AG09309 (cell line): ENCODE data around the gene GPR32.

Experiments
- DNase-seq: peaks from one replicate; pipeline ENCODE4 v3.0.0-alpha.2; 2010; ENCODE audit warnings: low read depth
- H3K4me3 ChIP-seq: 2 replicates; pipeline ENCODE4 v1.5.1; 2011; ENCODE audit warnings: mild to moderate bottlenecking, low read depth, low read length, moderate library complexity; ENCODE audit not compliant: control insufficient read depth
- TF ChIP-seq, protein P1 (sequence below): IDR thresholded peaks from 2 replicates; pipeline ENCODE4 v1.5.1; 2011; ENCODE audit warnings: mild to moderate bottlenecking, low read depth, low read length, inconsistent platforms; ENCODE audit not compliant: insufficient read depth, control insufficient read depth; ENCODE audit errors: missing control alignments

GPR32 gene

DNA sequence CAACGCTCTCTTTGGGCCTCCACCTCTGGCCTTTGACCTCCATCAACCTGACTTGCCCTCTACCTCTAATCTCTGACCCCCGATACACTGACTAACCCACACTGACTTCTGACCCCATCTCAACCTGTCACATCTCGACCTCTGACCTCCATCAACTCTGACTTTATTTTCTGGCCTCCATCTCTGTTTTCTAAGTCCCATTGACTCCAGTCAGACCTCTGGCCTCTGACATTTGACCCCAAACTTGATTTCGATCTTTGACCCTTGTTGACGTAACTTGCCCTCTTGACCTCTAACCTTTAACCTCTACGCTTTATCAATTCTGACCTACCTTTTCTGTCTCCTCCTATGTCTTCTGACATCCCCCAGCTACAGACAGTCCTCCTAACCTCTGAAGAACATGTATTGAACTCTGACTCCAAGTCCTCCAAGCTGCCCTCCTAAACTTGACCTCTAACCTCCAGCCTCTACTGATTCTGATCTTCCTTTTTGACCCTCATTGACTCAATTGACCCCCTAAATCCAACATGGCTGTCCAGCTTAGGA is 20.7 kb downstream of the GPR32 start:
- no peak for DNase-seq
- no peak overlapping the region for H3K4me3 ChIP-seq
- TF ChIP-seq, protein P1, sequence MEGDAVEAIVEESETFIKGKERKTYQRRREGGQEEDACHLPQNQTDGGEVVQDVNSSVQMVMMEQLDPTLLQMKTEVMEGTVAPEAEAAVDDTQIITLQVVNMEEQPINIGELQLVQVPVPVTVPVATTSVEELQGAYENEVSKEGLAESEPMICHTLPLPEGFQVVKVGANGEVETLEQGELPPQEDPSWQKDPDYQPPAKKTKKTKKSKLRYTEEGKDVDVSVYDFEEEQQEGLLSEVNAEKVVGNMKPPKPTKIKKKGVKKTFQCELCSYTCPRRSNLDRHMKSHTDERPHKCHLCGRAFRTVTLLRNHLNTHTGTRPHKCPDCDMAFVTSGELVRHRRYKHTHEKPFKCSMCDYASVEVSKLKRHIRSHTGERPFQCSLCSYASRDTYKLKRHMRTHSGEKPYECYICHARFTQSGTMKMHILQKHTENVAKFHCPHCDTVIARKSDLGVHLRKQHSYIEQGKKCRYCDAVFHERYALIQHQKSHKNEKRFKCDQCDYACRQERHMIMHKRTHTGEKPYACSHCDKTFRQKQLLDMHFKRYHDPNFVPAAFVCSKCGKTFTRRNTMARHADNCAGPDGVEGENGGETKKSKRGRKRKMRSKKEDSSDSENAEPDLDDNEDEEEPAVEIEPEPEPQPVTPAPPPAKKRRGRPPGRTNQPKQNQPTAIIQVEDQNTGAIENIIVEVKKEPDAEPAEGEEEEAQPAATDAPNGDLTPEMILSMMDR: no peak

GRCh38 chr19:50791594-50792271 is 21.5 kb downstream of the GPR32 start:
- no peak for DNase-seq
- H3K4me3 ChIP-seq: no peak overlapping the region
- TF ChIP-seq, protein P1: no peak

DNA sequence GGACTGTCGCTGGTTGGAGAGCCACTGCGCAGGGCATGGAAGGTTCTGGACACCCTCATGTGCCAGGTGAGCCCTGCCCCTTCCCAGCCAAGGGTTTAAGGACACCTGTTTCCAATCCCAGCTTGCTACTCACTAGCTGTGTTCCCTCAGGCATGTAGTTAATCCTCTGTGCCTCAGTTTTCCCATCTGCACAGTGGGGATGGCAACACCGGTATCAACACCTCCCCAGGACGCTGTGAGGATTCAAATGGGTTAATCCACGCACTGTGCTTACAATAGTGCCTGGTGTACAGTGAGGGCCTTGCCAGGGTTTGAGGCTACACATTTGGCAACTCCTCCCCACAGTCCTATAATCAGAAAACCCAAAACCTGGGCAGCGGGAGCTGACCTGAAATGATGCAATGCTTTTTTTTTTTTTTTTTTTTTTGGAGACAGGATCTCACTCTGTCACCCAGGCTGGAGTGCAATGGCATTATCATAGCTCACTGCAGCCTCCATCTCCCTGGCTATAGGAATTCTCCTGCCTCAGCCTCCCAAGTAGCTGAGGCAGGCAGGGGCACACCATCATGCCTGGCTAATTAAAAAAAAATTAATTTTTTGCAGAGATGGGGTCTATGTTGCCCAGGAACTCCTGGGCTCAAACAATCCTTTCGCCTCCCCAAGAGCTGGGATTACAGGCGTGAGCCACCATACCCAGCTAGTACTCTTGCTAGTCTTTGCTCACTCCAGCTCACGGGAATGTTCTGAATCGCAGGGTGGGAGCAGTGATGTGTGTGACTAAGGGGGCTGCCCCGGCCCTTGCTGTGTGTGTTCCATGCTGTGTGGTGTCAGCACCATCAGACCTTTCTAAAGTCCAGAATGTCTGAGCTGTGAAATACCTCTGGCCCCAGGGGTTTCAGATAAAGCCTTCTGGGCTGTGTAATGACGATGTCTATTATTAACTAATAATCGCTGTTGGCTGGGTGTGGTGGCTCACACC is 22.3 kb downstream of the GPR32 start:
- no peak overlapping the region for H3K4me3 ChIP-seq
- TF ChIP-seq, protein P1: no peak
- no peak for DNase-seq

DNA sequence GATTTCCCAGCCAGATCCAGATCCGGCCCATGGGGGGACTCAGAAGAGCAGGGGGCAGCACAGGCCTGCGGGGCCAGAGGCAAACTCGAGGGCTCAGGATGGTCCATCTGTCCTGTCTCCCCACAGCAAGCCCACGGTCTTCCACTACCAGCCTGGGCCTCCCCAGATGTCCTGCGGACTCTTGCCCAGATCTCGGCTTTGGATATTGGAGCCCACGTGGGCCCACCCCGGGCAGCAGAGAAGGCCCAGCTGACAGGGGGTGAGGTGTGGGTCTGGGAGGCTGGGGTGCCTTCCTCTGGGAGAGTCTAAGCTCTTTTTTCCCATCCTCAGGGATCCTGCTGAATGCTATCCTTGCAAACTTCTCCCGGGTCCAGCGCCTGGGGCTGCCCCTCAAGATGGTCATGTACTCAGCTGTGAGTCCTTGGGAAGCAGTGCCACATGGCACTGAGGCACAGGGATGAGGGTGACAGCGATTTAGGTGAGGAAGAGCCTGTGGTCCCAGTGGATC is 23.3 kb downstream of the GPR32 start:
- no peak for DNase-seq
- no peak overlapping the region for H3K4me3 ChIP-seq
- TF ChIP-seq, protein P1: no peak

GRCh38 chr19:50794074-50794875 is 24.0 kb downstream of the GPR32 start:
- no peak for DNase-seq
- no peak overlapping the region for H3K4me3 ChIP-seq
- TF ChIP-seq, protein P1: no peak

- TF ChIP-seq, protein P1: peak; percentile 15
- H3K4me3 ChIP-seq: no peak overlapping the region
- DNase-seq: no peak
Observed at GRCh38 chr19:50794876-50795663, 24.8 kb downstream of the GPR32 start.
